ENCODE data around the gene MAPK12.
"Not testable (repeated sequence)": the region's sequence is repeated elsewhere in the genome, so short reads cannot be mapped to it uniquely, and the experiment has no call there.

MAPK12 gene

GRCh38 chr22:50209893-50210292, 51.6 kb downstream of the MAPK12 start:
- peak in 1 of 2 experiments; percentile 48 for DNase-seq

DNA sequence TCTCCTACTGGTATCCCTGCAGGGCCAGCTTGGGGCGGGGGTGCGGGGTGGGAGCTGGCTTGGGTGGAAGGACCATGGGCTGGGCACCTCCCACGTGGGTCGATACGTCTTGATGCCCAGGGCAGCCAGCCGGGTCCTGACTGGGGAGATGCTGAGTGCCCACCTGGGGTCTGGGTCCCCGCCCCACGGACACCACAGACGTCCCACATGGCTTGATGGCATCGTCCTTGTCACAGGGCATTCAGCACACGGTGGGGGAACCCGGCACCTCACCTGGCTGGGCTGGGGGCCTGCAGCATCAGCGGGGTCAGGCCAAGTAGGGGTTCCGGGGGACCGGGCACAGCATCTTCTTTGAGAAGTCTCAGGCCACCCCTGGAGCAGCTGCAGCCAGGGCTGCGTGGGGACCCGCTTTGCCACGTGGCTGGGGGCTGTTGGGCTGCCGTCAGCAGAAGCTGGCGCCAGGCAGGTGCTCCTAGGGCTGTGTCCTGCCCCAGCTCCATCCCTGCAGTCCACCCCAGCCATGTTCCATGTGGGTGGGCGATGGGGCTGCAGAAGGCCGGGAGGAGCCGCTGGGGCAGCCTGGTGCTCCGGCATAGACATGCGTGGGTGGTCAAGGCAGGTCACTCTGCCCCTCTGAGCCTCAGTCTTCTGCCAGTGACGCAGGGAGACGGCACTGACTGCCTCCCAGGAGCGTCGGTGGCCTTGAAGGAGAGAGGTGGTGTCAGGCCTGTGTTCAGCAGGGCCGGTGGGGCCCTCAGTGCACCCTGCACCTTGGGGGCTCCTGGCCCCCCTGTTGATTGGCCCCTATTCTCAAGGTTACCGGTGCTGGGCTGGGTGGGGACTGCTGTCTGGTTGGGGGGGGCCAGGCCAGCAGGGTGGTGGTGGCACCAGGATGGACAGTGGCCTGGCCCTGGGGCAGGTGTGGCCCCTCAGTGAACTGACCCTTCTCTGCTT, 52.3 kb downstream of the MAPK12 start:
- no peak for DNase-seq

DNA sequence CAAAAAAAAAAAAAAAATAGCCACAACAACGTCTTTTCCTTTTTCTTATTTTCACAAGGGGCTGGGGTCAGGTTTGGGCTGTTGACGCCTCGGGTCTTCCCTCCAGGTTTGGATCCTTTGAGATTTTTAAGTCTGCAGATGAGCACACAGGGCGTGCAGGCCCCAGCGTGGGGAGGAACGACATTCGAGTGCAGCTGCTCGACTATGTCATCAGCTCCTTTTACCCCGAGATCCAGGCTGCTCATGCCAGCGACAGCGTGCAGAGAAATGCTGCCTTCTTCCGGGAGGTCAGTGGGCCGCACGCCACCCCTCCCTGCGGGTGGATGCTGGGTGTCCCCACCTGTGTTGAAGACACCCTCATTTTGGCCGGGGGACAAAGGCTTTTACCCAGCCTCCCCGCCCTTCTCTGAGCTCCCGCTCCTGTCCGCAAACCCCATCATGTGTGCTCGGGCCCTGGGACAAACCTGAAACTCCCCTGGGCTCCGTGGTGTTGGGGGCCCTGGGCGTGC, 53.0 kb downstream of the MAPK12 start:
- DNase-seq: no peak

GRCh38 chr22:50207383-50208140, 53.9 kb downstream of the MAPK12 start:
- DNase-seq: no peak

DNA sequence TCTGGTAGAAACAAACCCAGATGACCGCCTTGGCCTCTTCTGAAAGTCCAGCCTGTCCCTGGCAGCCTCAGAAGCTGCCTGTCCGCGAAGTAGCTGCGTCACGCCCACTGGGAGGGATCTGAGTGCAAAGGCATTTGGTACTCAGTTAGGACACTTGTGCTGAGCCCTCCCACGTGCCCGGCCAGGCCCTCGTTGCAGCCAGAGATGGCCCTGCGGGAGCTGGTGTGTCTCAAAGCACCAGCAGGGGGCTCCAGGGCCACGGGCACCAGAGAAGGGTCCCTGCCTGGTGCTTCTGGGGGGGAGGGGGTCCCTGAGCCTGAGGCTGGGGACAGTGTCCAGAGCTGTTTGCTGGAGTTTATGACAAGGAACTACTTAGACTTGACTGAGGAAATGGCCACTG, 54.9 kb downstream of the MAPK12 start:
- DNase-seq: no peak

- DNase-seq: no peak
These were observed 55.5 kb downstream of the MAPK12 start for GRCh38 chr22:50205781-50206569.

- not testable (repeated sequence) for DNase-seq
These were observed 56.5 kb downstream of the MAPK12 start for GRCh38 chr22:50204998-50205397.

DNA sequence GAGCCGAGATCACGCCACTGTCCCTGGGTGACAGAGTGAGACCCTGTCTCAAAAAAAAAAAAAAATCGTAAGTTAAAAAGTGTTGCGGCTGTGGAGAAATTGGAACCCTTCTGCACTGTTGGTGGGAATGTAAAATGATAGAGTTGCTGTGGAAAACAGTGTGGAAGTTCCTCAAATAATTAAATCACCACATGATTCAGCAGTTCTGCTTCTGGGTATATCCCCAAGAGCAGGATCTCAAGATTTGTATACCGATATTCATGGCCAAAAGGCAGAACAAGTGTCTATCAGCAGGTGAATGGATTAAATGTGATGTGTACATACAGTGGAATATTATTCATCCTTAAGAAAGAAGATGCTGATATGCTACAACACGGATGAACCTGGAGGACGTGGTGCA, 56.9 kb downstream of the MAPK12 start:
- no peak for DNase-seq

- DNase-seq: no peak
These were observed 58.2 kb downstream of the MAPK12 start for GRCh38 chr22:50203288-50203687.

Measured in cerebellar nuclear complex (tissue), 1 donor.